GM23248 (cell line): ENCODE results near the gene NPY5R. TPM values are rescaled to one million over a fixed set of nuclear protein-coding genes. Genes with fewer than 3 reads are reported as not detected.

ENCODE experiments used
- DNase-seq: peaks from one replicate; pipeline ENCODE4 v3.0.0-alpha.2; 2015
- H2AFZ ChIP-seq: fragments of 200-600 bp; sonication (generic); 2 replicates; pipeline ENCODE4 v1.6.1; 2016; ENCODE audit warnings: antibody characterized with exemption
- H3F3A ChIP-seq: fragments of 200-600 bp; sonication (generic); 2 replicates; pipeline ENCODE4 v1.6.1; 2016; ENCODE audit warnings: mild to moderate bottlenecking, antibody characterized with exemption, mixed run types; ENCODE audit not compliant: insufficient read depth
- H3K27ac ChIP-seq: fragments of 200-600 bp; sonication (generic); 2 replicates; pipeline ENCODE4 v1.5.1; 2016; ENCODE audit warnings: mild to moderate bottlenecking
- H3K27me3 ChIP-seq: fragments of 200-600 bp; sonication (generic); replicated peaks from 2 replicates; pipeline ENCODE4 v1.6.1; 2016; ENCODE audit warnings: mild to moderate bottlenecking; ENCODE audit not compliant: insufficient read depth
- H3K36me3 ChIP-seq: fragments of 200-600 bp; sonication (generic); 2 replicates; pipeline ENCODE4 v1.6.1; 2016; ENCODE audit warnings: low read depth, mild to moderate bottlenecking
- H3K4me1 ChIP-seq: fragments of 200-600 bp; sonication (generic); 2 replicates; pipeline ENCODE4 v1.6.1; 2016; ENCODE audit warnings: mild to moderate bottlenecking; ENCODE audit not compliant: insufficient read depth
- H3K4me2 ChIP-seq: fragments of 200-600 bp; sonication (generic); one replicate; pipeline ENCODE4 v1.6.1; 2016; ENCODE audit warnings: mild to moderate bottlenecking; ENCODE audit not compliant: unreplicated experiment
- H3K4me3 ChIP-seq: fragments of 200-600 bp; sonication (generic); 2 replicates; pipeline ENCODE4 v1.5.1; 2016; ENCODE audit warnings: mild to moderate bottlenecking
- H3K79me2 ChIP-seq: fragments of 200-600 bp; sonication (generic); 2 replicates; pipeline ENCODE4 v1.6.1; 2016; ENCODE audit warnings: mild to moderate bottlenecking; ENCODE audit not compliant: insufficient read depth
- H3K9ac ChIP-seq: fragments of 200-600 bp; sonication (generic); 2 replicates; pipeline ENCODE4 v1.6.1; 2016; ENCODE audit warnings: mild to moderate bottlenecking
- H3K9me2 ChIP-seq: fragments of 200-600 bp; sonication (generic); 2 replicates; pipeline ENCODE4 v1.6.1; 2016; ENCODE audit warnings: mixed run types, mild to moderate bottlenecking, moderate library complexity; ENCODE audit not compliant: insufficient read depth
- H3K9me3 ChIP-seq: fragments of 200-600 bp; sonication (generic); one replicate; pipeline ENCODE4 v1.6.1; 2017; ENCODE audit warnings: low read depth
- H4K20me1 ChIP-seq: fragments of 200-600 bp; sonication (generic); 2 replicates; pipeline ENCODE4 v1.6.0; 2016; ENCODE audit not compliant: insufficient read depth
- EZH2 ChIP-seq: fragments of 200-600 bp; sonication (generic); IDR thresholded peaks from 2 replicates; pipeline ENCODE4 v1.6.1; 2018; ENCODE audit warnings: antibody characterized with exemption, mild to moderate bottlenecking; ENCODE audit not compliant: insufficient read depth, poor library complexity, severe bottlenecking
- EZH2phosphoT487 ChIP-seq: fragments of 200-600 bp; sonication (generic); IDR thresholded peaks from 2 replicates; pipeline ENCODE4 v1.6.1; 2018; ENCODE audit warnings: antibody characterized with exemption, moderate library complexity, mild to moderate bottlenecking, low read depth; ENCODE audit not compliant: insufficient read depth
- WGBS, 2 experiments: methylation state at CpG; one replicate each; pipeline ENCODE4 v1.1.6; 2015 to 2017; ENCODE audit warnings: low lambda C conversion rate in 2 of 2, low coverage in 1 of 2; ENCODE audit errors: missing lambda C conversion rate in 2 of 2; 5-methylcytosine and 5-hydroxymethylcytosine counted together
- in situ Hi-C: fragments of 300-500 bp; cut with MboI; formaldehyde crosslinking; loops from 2 replicates; pipeline ENCODE4 v1.15.0; 2020
- polyA plus RNA-seq: library from polyadenylated mRNA; unstranded; fragments of >200 nt; fragmentation: Nextera tagmentation; extraction: Ambion mirVana; gene quantifications from 2 replicates; pipeline ENCODE4 v1.2.1, GENCODE V29; 2016
- total RNA-seq: library from RNA; depleted of rRNA; stranded (reverse); fragments of >200 nt; shearing (Covaris generic); gene quantifications from 2 replicates; pipeline ENCODE4 v1.2.3, GENCODE V29; 2014

NPY5R gene
- total and polyA plus RNA-seq, 2 experiments from 2014 or later: not detected

- 11 to 16% methylated on average over 3 of the region's 3 CpGs for WGBS, 2 experiments
- TF ChIP-seq EZH2phosphoT487: no peak
- no peak for TF ChIP-seq EZH2
- Histone ChIP-seq H3K79me2 (no peaks in the 10 kb centered on the region), H3F3A (no peaks in the 10 kb centered on the region), H3K9me3 (no peaks in the 10 kb centered on the region), H3K27ac (no peak overlapping the region), H2AFZ (no peak overlapping the region), H3K9me2 (no peaks in the 10 kb centered on the region), H3K36me3 (no peaks in the 10 kb centered on the region), H3K27me3 (no peaks in the 10 kb centered on the region), H3K4me2 (no peak overlapping the region), H4K20me1 (no peaks in the 10 kb centered on the region), H3K9ac (no peak overlapping the region), H3K4me1 (no peaks in the 10 kb centered on the region), H3K4me3 (no peak overlapping the region)
- in situ Hi-C loops: no loop called here
- no peak for DNase-seq
Observed at GRCh38 chr4:163353054-163353453, 9.4 kb downstream of the NPY5R start.

- Histone ChIP-seq H3K4me2 (no peak overlapping the region), H4K20me1 (no peaks in the 10 kb centered on the region), H3K9ac (no peak overlapping the region), H2AFZ (no peak overlapping the region), H3K4me3 (no peak overlapping the region), H3K4me1 (no peaks in the 10 kb centered on the region), H3K9me3 (no peaks in the 10 kb centered on the region), H3K9me2 (no peaks in the 10 kb centered on the region), H3K27me3 (no peaks in the 10 kb centered on the region), H3K27ac (no peak overlapping the region), H3F3A (no peaks in the 10 kb centered on the region), H3K79me2 (no peaks in the 10 kb centered on the region), H3K36me3 (no peaks in the 10 kb centered on the region)
- 17 to 28% methylated on average over 1 of the region's 1 CpG for WGBS, 2 experiments
- in situ Hi-C loops: no loop called here
- TF ChIP-seq EZH2phosphoT487 (no peak), EZH2 (no peak)
- DNase-seq: no peak
Observed at GRCh38 chr4:163356104-163356503, 12.4 kb downstream of the NPY5R start.

- H3K4me3 ChIP-seq: no peak overlapping the region
- no peaks in the 10 kb centered on the region for H3K9me3 ChIP-seq
- no peak overlapping the region for H2AFZ ChIP-seq
- no peaks in the 10 kb centered on the region for H3K9me2 ChIP-seq
- no peaks in the 10 kb centered on the region for H3K4me1 ChIP-seq
- no peak overlapping the region for H3K4me2 ChIP-seq
- no peaks in the 10 kb centered on the region for H3K27me3 ChIP-seq
- H3K79me2 ChIP-seq: no peaks in the 10 kb centered on the region
- H3K27ac ChIP-seq: no peak overlapping the region
- H3K36me3 ChIP-seq: no peaks in the 10 kb centered on the region
- 25 to 26% methylated on average over 3 of the region's 3 CpGs for WGBS, 2 experiments
- DNase-seq: peak; percentile 2
- H3F3A ChIP-seq: no peaks in the 10 kb centered on the region
- in situ Hi-C loops: no loop called here
- H3K9ac ChIP-seq: no peak overlapping the region
- no peaks in the 10 kb centered on the region for H4K20me1 ChIP-seq
- TF ChIP-seq EZH2phosphoT487 (no peak), EZH2 (no peak)
Observed at GRCh38 chr4:163367651-163368050, 24.0 kb downstream of the NPY5R start.

GRCh38 chr4:163372029-163372428 is 28.3 kb downstream of the NPY5R start:
- TF ChIP-seq EZH2 (no peak), EZH2phosphoT487 (no peak)
- no peaks in the 10 kb centered on the region for H3K79me2 ChIP-seq
- in situ Hi-C loops: no loop called here
- no peak for DNase-seq
- H3K27ac ChIP-seq: no peak overlapping the region
- no peaks in the 10 kb centered on the region for H4K20me1 ChIP-seq
- WGBS, 2 experiments: 45 to 55% methylated on average over 5 of the region's 5 CpGs
- H3K4me2 ChIP-seq: no peak overlapping the region
- H3K4me1 ChIP-seq: no peaks in the 10 kb centered on the region
- H3K9me3 ChIP-seq: no peaks in the 10 kb centered on the region
- H3K9ac ChIP-seq: no peak overlapping the region
- H2AFZ ChIP-seq: no peak overlapping the region
- H3K4me3 ChIP-seq: no peak overlapping the region
- H3K27me3 ChIP-seq: no peaks in the 10 kb centered on the region
- no peaks in the 10 kb centered on the region for H3K9me2 ChIP-seq
- no peaks in the 10 kb centered on the region for H3F3A ChIP-seq
- no peaks in the 10 kb centered on the region for H3K36me3 ChIP-seq

- no peak overlapping the region for H2AFZ ChIP-seq
- H3F3A ChIP-seq: no peaks in the 10 kb centered on the region
- H3K9me2 ChIP-seq: no peaks in the 10 kb centered on the region
- H3K4me1 ChIP-seq: no peaks in the 10 kb centered on the region
- no peak overlapping the region for H3K4me2 ChIP-seq
- no peak overlapping the region for H3K27ac ChIP-seq
- H4K20me1 ChIP-seq: no peaks in the 10 kb centered on the region
- H3K4me3 ChIP-seq: no peak overlapping the region
- H3K27me3 ChIP-seq: no peaks in the 10 kb centered on the region
- H3K9ac ChIP-seq: no peak overlapping the region
- no peaks in the 10 kb centered on the region for H3K79me2 ChIP-seq
- in situ Hi-C loops: no loop called here
- no peak for DNase-seq
- no peak for TF ChIP-seq EZH2phosphoT487
- TF ChIP-seq EZH2: no peak
- H3K36me3 ChIP-seq: no peaks in the 10 kb centered on the region
- no peaks in the 10 kb centered on the region for H3K9me3 ChIP-seq
Observed at GRCh38 chr4:163378661-163379060, 35.0 kb downstream of the NPY5R start.
